ENCODE results near the gene TIGD6. TPM values are rescaled to one million over a fixed set of nuclear protein-coding genes. Genes with fewer than 3 reads are reported as not detected.
A peak's percentile ranks its signal among the peaks of the same experiment; 100 is the strongest.

Gene TIGD6
- total and polyA plus RNA-seq, 4 donors: 3.0 to 5.0 (median 4.2) TPM

DNA sequence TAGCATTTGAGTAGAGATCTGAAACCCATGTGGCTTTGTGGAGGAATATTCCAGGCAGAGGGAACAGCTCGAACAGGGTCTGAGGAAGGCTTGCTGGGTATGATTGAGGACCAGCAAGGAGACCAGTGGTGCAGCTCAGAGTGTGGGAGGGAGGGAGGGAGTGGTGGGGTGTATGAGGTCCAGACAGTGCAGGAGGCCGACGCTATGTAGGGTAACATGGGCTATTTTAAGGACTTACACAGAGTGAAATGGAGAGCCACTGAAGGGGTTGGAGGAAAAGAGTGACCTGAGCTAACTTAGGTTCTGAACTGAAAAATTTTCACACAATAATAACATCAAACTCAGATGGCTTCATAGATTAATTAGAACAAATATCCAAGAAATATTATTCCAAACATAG, 42.0 kb upstream of the TIGD6 start:
- Histone ChIP-seq H3K27me3 (ENCODE audit: control insufficient read depth in 3 of 3, insufficient read depth in 3 of 3, low read length in 2 of 3) (no peaks in the 10 kb centered on the region), H3K4me3 (no peak overlapping the region), H3K27ac (ENCODE audit: low read depth in 1 of 2, low read length in 1 of 2) (no peak overlapping the region), H3K9me3 (ENCODE audit: control insufficient read depth in 4 of 4, insufficient read depth in 3 of 4, low read length in 3 of 4) (peaks cover 0 to 2% (median 0%) of the 10 kb centered on the region in 4 donors), H3K4me1 (ENCODE audit: control insufficient read depth in 5 of 5, insufficient read depth in 5 of 5, low read length in 5 of 5) (peaks cover 4 to 15% (median 8%) of the 10 kb centered on the region in 5 donors), H3K9ac (ENCODE audit: insufficient read depth in 1 of 2, low read length in 2 of 2) (no peak overlapping the region), H3K36me3 (ENCODE audit: control insufficient read depth in 4 of 4, insufficient read depth in 4 of 4, low read length in 4 of 4) (peaks cover 31 to 42% (median 36%) of the 10 kb centered on the region in 4 donors)
- ATAC-seq (ENCODE audit: insufficient read depth, low FRiP score) (no peak), DNase-seq (no peak)
- TF ChIP-seq, protein P1, sequence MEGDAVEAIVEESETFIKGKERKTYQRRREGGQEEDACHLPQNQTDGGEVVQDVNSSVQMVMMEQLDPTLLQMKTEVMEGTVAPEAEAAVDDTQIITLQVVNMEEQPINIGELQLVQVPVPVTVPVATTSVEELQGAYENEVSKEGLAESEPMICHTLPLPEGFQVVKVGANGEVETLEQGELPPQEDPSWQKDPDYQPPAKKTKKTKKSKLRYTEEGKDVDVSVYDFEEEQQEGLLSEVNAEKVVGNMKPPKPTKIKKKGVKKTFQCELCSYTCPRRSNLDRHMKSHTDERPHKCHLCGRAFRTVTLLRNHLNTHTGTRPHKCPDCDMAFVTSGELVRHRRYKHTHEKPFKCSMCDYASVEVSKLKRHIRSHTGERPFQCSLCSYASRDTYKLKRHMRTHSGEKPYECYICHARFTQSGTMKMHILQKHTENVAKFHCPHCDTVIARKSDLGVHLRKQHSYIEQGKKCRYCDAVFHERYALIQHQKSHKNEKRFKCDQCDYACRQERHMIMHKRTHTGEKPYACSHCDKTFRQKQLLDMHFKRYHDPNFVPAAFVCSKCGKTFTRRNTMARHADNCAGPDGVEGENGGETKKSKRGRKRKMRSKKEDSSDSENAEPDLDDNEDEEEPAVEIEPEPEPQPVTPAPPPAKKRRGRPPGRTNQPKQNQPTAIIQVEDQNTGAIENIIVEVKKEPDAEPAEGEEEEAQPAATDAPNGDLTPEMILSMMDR (IDR thresholded peaks at IDR 0.05; ENCODE audit: control extremely low read depth, extremely low read depth): no peak
- 93 to 97% methylated on average over 3 of the region's 3 CpGs for WGBS, 2 donors

DNA sequence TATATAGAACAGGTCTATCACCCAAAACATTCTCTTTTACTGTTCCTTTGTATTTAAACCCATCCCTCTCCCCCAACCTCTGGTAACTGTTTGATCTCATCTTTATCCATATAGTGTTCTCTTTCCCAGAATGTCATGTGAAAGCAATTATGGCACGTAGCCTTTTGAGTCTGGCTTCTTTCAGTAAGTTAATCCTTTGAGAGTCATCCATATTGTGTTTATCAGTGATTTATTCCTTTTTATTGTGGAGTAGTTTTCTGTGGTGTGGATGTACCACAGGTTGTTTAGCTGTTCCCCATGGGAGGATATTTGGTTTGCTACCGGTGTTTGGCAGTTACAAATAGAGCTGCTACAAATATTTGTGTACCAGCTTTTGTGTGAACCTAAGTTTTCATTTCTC, 38.1 kb upstream of the TIGD6 start:
- TF ChIP-seq, protein P1 (IDR thresholded peaks at IDR 0.05; ENCODE audit: control extremely low read depth, extremely low read depth): no peak
- Histone ChIP-seq H3K36me3 (ENCODE audit: control insufficient read depth in 4 of 4, insufficient read depth in 4 of 4, low read length in 4 of 4) (peaks cover 43 to 55% (median 46%) of the 10 kb centered on the region in 4 donors), H3K27me3 (ENCODE audit: control insufficient read depth in 3 of 3, insufficient read depth in 3 of 3, low read length in 2 of 3) (no peaks in the 10 kb centered on the region), H3K27ac (ENCODE audit: low read depth in 1 of 2, low read length in 1 of 2) (no peak overlapping the region), H3K9me3 (ENCODE audit: control insufficient read depth in 4 of 4, insufficient read depth in 3 of 4, low read length in 3 of 4) (no peaks in the 10 kb centered on the region), H3K4me3 (no peak overlapping the region), H3K4me1 (ENCODE audit: control insufficient read depth in 5 of 5, insufficient read depth in 5 of 5, low read length in 5 of 5) (peaks cover 0 to under 1% (median 0%) of the 10 kb centered on the region in 5 donors), H3K9ac (ENCODE audit: insufficient read depth in 1 of 2, low read length in 2 of 2) (no peak overlapping the region)
- DNase-seq: no peak
- 92 to 93% methylated on average over 2 of the region's 2 CpGs for WGBS, 2 donors
- no peak for ATAC-seq (ENCODE audit: insufficient read depth, low FRiP score)

DNA sequence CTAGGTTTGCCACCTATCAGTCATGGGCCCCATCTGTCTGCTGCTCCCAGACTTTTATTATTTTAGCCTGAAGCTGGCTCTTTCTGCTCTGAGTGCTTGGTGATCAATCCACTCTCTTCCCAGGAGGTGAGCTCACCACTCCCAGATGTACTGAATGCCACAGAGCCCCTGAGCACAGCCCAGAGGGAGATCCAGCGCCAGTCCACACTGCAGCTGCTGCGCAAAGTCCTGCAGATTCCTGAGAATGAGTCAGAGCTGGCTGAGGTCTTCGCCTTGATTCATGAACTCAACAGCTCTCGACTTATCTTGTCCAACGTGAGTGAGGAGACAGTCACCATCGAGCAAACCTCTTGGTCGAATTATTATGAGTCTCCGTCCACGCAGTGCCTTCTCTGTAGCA, 36.1 kb upstream of the TIGD6 start:
- Histone ChIP-seq H3K9me3 (ENCODE audit: control insufficient read depth in 4 of 4, insufficient read depth in 3 of 4, low read length in 3 of 4) (no peaks in the 10 kb centered on the region), H3K9ac (ENCODE audit: insufficient read depth in 1 of 2, low read length in 2 of 2) (no peak overlapping the region), H3K27ac (ENCODE audit: low read depth in 1 of 2, low read length in 1 of 2) (peak overlapping the region in 1 of 2 donors; percentile 45), H3K27me3 (ENCODE audit: control insufficient read depth in 3 of 3, insufficient read depth in 3 of 3, low read length in 2 of 3) (no peaks in the 10 kb centered on the region), H3K36me3 (ENCODE audit: control insufficient read depth in 4 of 4, insufficient read depth in 4 of 4, low read length in 4 of 4) (peaks cover 45 to 65% (median 51%) of the 10 kb centered on the region in 4 donors), H3K4me1 (ENCODE audit: control insufficient read depth in 5 of 5, insufficient read depth in 5 of 5, low read length in 5 of 5) (no peaks in the 10 kb centered on the region), H3K4me3 (no peak overlapping the region)
- ATAC-seq (ENCODE audit: insufficient read depth, low FRiP score): no peak
- TF ChIP-seq, protein P1 (IDR thresholded peaks at IDR 0.05; ENCODE audit: control extremely low read depth, extremely low read depth): no peak
- WGBS, 2 donors: 92 to 95% methylated on average over 9 of the region's 9 CpGs
- DNase-seq: no peak

Data from lung (tissue), 12 donors.